ENCODE results near the gene SLC8A1. TPM values are rescaled to one million over a fixed set of nuclear protein-coding genes. Genes with fewer than 3 reads are reported as not detected.

SLC8A1 gene
- total and polyA plus RNA-seq, 2 of the 13 experiments (the other 11 are each of a cell fraction or from before 2014, with no cell fraction given), result not detected

- Histone ChIP-seq H3K4me3 (replicated peaks in 1 of 3; ENCODE audit: insufficient read depth in 1 of 3, low read depth in 2 of 3, low read length in 3 of 3) (no peak overlapping the region), H4K20me1 (ENCODE audit: insufficient read depth, low read length) (no peaks in the 10 kb centered on the region), H3K9ac (ENCODE audit: insufficient read depth, low read depth, low read length) (no peak overlapping the region), H3K36me3 (replicated peaks in 1 of 2; ENCODE audit: control insufficient read depth in 1 of 2, insufficient read depth in 2 of 2, low read length in 2 of 2) (no peaks in the 10 kb centered on the region), H2AFZ (ENCODE audit: low read length) (no peak overlapping the region), H3K79me2 (ENCODE audit: insufficient read depth, low read length) (no peaks in the 10 kb centered on the region), H3K27ac (ENCODE audit: extremely low read length, insufficient read depth, low read length) (no peak overlapping the region), H3K4me1 (ENCODE audit: insufficient read depth, low read length) (no peaks in the 10 kb centered on the region), H3K9me3 (ENCODE audit: low read length) (no peaks in the 10 kb centered on the region), H3K4me2 (ENCODE audit: low read depth, low read length) (no peak overlapping the region), H3K27me3 (ENCODE audit: control insufficient read depth in 1 of 2, insufficient read depth in 2 of 2, low read length in 2 of 2) (peaks cover 1 to 4% of the 10 kb centered on the region in 2 experiments; a peak in 1 of 5 replicates)
- POLR2A ChIA-PET, result no interaction called here
- ATAC-seq, result no peak
- in situ Hi-C loops (cut with HindIII; ENCODE audit: extremely low pct_ligation_motif_present, low pct_unique_long_range_greater_than_20kb) (no loop called here), intact Hi-C loops (cut with micrococcal nuclease; ENCODE audit: unreplicated experiment) (no loop called here)
- CTCF ChIA-PET (ENCODE audit: low intra/inter-chr PET ratio, low total read pairs), result no interaction called here
- FAIRE-seq, result no peak
- no peak for DNase-seq (ENCODE audit: low spot score)
- 23% methylated on average over 1 of the region's 1 CpG for WGBS (ENCODE audit: low lambda C conversion rate)
- BruUV-seq (replicated peaks), result no TSS peak
- no peak for TF ChIP-seq ZMYM2 (CRISPR knock-in tag; IDR thresholded peaks at IDR 0.05)
- TF ChIP-seq MYPOP (CRISPR knock-in tag; IDR thresholded peaks at IDR 0.05), result no peak
- TF ChIP-seq FOXA3 (CRISPR knock-in tag; IDR thresholded peaks at IDR 0.05), result no peak
- TF ChIP-seq NFIB (CRISPR knock-in tag; IDR thresholded peaks at IDR 0.05; ENCODE audit: borderline replicate concordance), result no peak
- TF ChIP-seq HCFC1 (IDR thresholded peaks at IDR 0.05; ENCODE audit: low read depth, low read length), result no peak
- no peak for TF ChIP-seq RFX5 (IDR thresholded peaks at IDR 0.05; ENCODE audit: low read depth, low read length)
- no peak for TF ChIP-seq POLR2AphosphoS5 (IDR thresholded peaks at IDR 0.05; ENCODE audit: low read depth, low read length)
- no peak for TF ChIP-seq SCMH1 (CRISPR knock-in tag; IDR thresholded peaks at IDR 0.05; ENCODE audit: borderline replicate concordance)
- no peak for TF ChIP-seq GRHL1 (CRISPR knock-in tag; conservative IDR thresholded peaks at IDR 0.05)
- TF ChIP-seq BRF2 (CRISPR knock-in tag; IDR thresholded peaks at IDR 0.05), result no peak
- TF ChIP-seq ZNF101 (CRISPR knock-in tag; IDR thresholded peaks at IDR 0.05; ENCODE audit: borderline replicate concordance, low read depth), result no peak
- no peak for TF ChIP-seq ESRRA (CRISPR knock-in tag; IDR thresholded peaks at IDR 0.05; ENCODE audit: low read depth)
- no peak for TF ChIP-seq NR2C2 (CRISPR knock-in tag; IDR thresholded peaks at IDR 0.05; ENCODE audit: borderline replicate concordance)
- TF ChIP-seq SNAI1 (CRISPR knock-in tag; IDR thresholded peaks at IDR 0.05; ENCODE audit: borderline replicate concordance), result no peak
- TF ChIP-seq ATF3 (CRISPR knock-in tag; IDR thresholded peaks at IDR 0.05), result no peak
- TF ChIP-seq CBFB (CRISPR knock-in tag; IDR thresholded peaks at IDR 0.05), result no peak
- no peak for TF ChIP-seq HNRNPL (IDR thresholded peaks at IDR 0.05; ENCODE audit: low read depth, low read length)
- TF ChIP-seq SKIL (CRISPR knock-in tag; IDR thresholded peaks at IDR 0.05; ENCODE audit: borderline replicate concordance), result no peak
- TF ChIP-seq RFXANK (CRISPR knock-in tag; IDR thresholded peaks at IDR 0.05), result no peak
Observed at GRCh38 chr2:40276076-40276475, 175.8 kb downstream of the SLC8A1 start.
